ENCODE measurements around the gene NEK11. TPM values are rescaled to one million over a fixed set of nuclear protein-coding genes. Genes with fewer than 3 reads are reported as not detected.

Gene NEK11
- total RNA-seq, 1 experiment from 2014 or later = 9.5 TPM

- TF ChIP-seq POLR2AphosphoS5 (IDR thresholded peaks at IDR 0.05; ENCODE audit: low read depth, low read length) (no peak), TCF7L2 (IDR thresholded peaks at IDR 0.05; ENCODE audit: low read depth, low read length) (no peak), SIN3A (IDR thresholded peaks at IDR 0.05; ENCODE audit: borderline replicate concordance, insufficient read depth, low read depth, low read length) (no peak), REST (IDR thresholded peaks at IDR 0.05; ENCODE audit: insufficient read depth in 1 of 2, low read depth in 2 of 2, low read length in 1 of 2) (no peak), CTCF (IDR thresholded peaks at IDR 0.05) (no peak)
- H3K36me3 ChIP-seq (ENCODE audit: control insufficient read depth, insufficient read depth, low read length) = no peaks in the 10 kb centered on the region
- no peaks in the 10 kb centered on the region for H3K9me3 ChIP-seq (ENCODE audit: control insufficient read depth, insufficient read depth, low read depth, low read length)
- intact Hi-C loops (cut with micrococcal nuclease; ENCODE audit: unreplicated experiment) = no loop called here
- no peak overlapping the region for H3K4me3 ChIP-seq (ENCODE audit: low read depth in 2 of 2, low read length in 2 of 2)
- no peak for DNase-seq (ENCODE audit: low read depth, low spot score)
- no peaks in the 10 kb centered on the region for H3K27me3 ChIP-seq (ENCODE audit: control insufficient read depth, insufficient read depth, low read length)
- H3K27ac ChIP-seq (ENCODE audit: low read length) = no peak overlapping the region
- no peak for ATAC-seq
- no peaks in the 10 kb centered on the region for H3K4me1 ChIP-seq (ENCODE audit: control insufficient read depth, insufficient read depth, low read length)
- ChIA-PET CTCF (no interaction called here), POLR2A (no interaction called here)
- no TSS peak for BruUV-seq (replicated peaks)
- in situ Hi-C loops (cut with HindIII; ENCODE audit: low pct_unique_long_range_greater_than_20kb, low sequenced_read_pairs) = no loop called here
Observed at GRCh38 chr3:131143802-131144201, 117.1 kb downstream of the NEK11 start.

GRCh38 chr3:131147534-131147933, 120.9 kb downstream of the NEK11 start:
- intact Hi-C loops (cut with micrococcal nuclease; ENCODE audit: unreplicated experiment) = no loop called here
- no peak overlapping the region for H3K27ac ChIP-seq (ENCODE audit: low read length)
- H3K4me1 ChIP-seq (ENCODE audit: control insufficient read depth, insufficient read depth, low read length) = no peaks in the 10 kb centered on the region
- H3K36me3 ChIP-seq (ENCODE audit: control insufficient read depth, insufficient read depth, low read length) = no peaks in the 10 kb centered on the region
- BruUV-seq (replicated peaks) = no TSS peak
- in situ Hi-C loops (cut with HindIII; ENCODE audit: low pct_unique_long_range_greater_than_20kb, low sequenced_read_pairs) = no loop called here
- H3K27me3 ChIP-seq (ENCODE audit: control insufficient read depth, insufficient read depth, low read length) = no peaks in the 10 kb centered on the region
- CTCF ChIA-PET = no interaction called here
- POLR2A ChIA-PET = no interaction called here
- DNase-seq (ENCODE audit: low read depth, low spot score) (no peak), ATAC-seq (no peak)
- TF ChIP-seq REST (IDR thresholded peaks at IDR 0.05; ENCODE audit: insufficient read depth in 1 of 2, low read depth in 2 of 2, low read length in 1 of 2) = no peak
- TF ChIP-seq SIN3A (IDR thresholded peaks at IDR 0.05; ENCODE audit: borderline replicate concordance, insufficient read depth, low read depth, low read length) = no peak
- TF ChIP-seq TCF7L2 (IDR thresholded peaks at IDR 0.05; ENCODE audit: low read depth, low read length) = no peak
- TF ChIP-seq CTCF (IDR thresholded peaks at IDR 0.05) = no peak
- no peak for TF ChIP-seq POLR2AphosphoS5 (IDR thresholded peaks at IDR 0.05; ENCODE audit: low read depth, low read length)
- H3K4me3 ChIP-seq (ENCODE audit: low read depth in 2 of 2, low read length in 2 of 2) = no peak overlapping the region
- H3K9me3 ChIP-seq (ENCODE audit: control insufficient read depth, insufficient read depth, low read depth, low read length) = no peaks in the 10 kb centered on the region

Data from Panc1 (cell line).